DMS79 (cell line): ENCODE measurements around the gene RUNX2.
"Not testable (repeated sequence)": the region's sequence is repeated elsewhere in the genome, so short reads cannot be mapped to it uniquely, and the experiment has no call there.

Experiments used
- DNase-seq: peaks from one replicate; lab custom pipeline; 2025; lab: John Stamatoyannopoulos, UW

The RUNX2 gene

DNA sequence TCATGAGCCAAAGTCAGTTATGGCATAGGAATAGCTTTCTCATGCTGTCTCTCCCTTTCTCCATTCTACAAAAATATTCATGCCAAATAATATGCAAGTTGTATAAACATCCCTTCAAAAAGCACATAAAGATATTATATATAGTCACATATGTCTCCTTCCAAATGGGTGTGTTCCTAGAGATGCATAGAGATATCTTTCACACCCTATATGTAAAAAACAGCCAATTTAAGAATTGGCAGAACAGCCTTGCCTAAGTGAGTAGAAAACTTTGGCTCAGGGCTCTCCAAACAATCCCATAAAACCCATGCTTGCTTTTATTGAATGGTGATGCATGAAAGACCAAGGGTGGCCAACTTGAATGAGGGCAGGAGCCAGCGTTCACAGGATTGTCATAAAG, 324.3 kb downstream of the RUNX2 start:
- no peak for DNase-seq

DNA sequence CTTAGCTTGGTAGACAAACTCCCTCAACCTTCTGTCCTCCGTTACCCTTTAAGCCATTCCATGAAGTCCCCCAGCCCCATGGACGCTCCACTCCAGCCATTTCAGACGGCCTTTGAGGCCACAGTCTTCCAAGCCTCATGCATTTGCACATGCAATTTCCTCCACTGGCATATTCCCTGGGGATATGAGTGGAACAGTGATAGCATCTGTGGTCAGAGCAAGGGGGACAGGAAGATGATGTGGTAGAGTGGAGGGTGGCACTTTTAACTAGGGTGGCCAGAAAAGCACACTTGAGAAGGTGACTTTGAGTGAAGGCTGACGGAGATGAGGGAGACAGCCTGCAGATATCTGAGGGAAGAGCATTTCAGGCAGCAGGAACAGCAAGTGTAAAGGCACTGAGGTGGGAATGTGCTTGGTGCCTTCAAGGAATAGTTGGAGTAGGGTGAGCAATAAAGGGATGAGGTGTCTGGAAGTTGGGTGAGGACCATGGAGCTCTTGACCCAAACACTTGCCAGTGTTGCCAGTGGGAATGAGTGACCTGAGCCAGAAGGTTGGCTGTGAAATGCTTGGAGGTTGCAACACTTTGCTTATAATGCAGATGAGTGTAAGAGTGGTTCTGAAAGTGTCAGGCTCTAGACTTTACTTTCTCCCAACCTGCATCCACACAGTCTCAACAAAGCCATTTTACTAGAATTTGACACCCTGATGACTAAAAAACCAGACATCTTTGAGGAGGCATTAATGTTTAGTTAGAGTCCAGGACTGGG, 325.2 kb downstream of the RUNX2 start:
- no peak for DNase-seq

DNA sequence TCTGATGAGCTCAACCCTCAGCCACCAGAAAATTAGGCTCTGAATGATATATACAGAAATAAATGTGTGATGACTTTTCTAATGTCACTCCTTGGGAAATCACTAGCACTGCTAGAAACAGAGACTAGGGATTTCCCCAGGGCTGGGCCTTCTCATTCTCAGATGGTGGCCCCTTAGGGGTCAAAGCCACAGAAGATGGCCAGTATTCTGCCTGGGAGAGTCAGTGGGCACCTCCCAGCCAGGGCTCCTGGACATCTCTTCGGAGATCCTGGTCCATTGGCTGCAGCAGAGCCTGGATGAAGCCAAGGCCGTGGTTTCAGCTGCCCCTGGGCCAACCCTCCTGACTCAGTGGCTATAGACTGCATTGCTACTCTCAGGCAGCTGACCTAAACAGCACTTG, 326.5 kb downstream of the RUNX2 start:
- no peak for DNase-seq

DNA sequence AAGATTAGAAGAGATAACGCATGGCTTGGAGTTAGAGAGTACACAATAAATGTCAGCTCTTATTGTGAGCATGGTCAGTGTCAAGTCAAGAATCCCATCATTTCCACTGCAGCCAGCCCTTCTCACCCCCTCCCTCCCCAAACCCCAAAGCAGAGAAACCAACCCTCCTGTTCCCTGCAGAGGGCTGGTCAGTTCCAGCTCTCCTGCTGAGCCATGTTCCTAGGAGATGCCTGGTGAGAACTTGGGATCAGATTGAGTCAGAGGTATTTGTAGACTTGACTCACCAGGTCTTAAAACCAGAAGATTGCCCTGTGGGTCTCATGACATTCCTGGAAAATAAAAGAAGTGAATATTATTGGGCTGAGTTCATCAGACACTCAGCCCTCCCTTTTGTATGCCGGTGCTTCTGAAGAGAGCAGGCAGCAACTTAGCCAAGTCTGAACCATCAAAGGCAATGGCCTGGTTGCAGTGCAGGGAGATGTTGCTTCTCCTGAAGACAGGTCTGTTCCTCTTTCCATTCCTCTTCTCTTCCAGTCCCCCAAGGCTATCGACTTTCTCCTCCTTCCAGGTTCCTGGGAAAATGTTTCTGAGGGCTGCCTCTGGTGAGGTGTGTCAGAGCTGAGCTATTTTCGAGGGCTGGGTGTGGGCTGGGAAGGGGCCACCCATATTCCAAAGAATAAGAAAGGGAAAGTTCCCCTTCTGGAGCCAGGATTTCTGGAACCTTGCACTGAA, 327.8 kb downstream of the RUNX2 start:
- no peak for DNase-seq

DNA sequence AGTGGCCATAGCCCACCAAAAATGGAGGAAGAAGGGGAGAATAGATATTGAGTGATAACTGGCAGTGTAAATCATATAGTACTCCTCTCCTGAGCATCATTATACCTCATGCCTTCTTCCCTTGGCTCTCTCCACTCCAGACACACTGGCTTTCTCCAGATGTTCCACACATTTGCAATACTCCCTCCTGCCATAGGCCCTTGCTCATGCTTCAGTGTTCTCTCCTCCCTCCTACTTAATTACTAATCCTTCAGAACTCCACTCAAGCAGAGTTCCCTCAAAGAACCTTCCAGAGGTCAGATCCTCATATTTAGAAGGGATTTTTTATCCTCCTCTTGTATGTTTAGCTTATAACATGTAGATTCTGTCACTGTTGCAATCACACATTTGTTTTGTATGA, 329.1 kb downstream of the RUNX2 start:
- DNase-seq: no peak

DNA sequence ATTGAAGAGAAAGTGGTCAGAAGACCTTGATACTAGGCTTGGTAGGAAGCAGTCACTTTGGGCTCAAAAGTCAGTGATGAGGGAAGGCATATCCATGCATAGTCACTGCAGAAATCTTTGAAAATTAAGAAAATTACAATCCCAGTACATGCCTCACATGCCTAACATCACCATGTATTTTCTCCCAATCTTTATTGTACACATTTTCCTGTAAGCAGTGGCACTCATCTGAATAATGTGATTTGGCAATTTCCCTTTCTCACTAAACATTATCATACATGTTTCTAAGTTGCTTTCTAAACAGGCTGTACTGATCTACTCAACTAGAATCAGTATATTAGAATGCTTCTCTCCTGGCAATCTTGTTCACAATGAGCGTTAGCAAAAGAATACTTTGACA, 330.3 kb downstream of the RUNX2 start:
- no peak for DNase-seq

DNA sequence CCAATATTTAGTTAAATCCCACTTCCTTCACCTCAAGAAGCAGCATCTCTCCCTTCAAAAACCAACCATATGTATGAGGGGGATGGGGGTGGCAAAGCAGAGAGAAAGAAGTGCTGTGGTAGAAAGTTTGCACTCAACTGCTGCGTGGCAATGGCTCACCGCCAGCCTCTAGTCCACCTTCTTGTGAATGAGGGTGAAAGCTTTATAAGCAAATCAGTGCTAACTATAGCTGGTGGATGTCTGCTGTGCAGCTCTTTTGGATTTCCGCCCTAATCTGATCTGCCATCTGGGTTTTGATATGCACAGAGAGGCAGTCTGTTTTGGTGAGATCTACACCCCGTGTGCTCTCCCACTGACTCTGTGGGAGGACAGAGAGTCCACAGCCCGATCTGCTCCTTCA, 330.8 kb downstream of the RUNX2 start:
- no peak for DNase-seq

DNA sequence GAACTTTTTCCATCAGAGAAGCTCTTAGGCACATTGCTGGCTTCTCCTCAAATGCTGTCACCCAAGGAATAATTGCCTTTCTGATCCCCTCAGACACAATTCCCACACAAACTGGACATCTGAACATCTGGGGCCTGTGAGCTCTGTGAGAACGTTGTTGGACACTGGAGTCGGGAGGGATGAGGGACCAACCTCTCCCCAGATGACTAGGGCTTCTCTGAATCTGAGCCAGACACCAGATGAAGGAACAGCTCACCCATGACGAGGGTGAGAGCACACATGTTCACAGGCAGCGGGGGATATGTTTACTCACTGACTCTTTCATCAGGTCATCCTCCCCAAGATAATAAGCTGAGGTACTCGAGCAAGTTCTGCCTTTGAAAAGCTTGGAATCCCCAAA, 333.5 kb downstream of the RUNX2 start:
- no peak for DNase-seq

DNA sequence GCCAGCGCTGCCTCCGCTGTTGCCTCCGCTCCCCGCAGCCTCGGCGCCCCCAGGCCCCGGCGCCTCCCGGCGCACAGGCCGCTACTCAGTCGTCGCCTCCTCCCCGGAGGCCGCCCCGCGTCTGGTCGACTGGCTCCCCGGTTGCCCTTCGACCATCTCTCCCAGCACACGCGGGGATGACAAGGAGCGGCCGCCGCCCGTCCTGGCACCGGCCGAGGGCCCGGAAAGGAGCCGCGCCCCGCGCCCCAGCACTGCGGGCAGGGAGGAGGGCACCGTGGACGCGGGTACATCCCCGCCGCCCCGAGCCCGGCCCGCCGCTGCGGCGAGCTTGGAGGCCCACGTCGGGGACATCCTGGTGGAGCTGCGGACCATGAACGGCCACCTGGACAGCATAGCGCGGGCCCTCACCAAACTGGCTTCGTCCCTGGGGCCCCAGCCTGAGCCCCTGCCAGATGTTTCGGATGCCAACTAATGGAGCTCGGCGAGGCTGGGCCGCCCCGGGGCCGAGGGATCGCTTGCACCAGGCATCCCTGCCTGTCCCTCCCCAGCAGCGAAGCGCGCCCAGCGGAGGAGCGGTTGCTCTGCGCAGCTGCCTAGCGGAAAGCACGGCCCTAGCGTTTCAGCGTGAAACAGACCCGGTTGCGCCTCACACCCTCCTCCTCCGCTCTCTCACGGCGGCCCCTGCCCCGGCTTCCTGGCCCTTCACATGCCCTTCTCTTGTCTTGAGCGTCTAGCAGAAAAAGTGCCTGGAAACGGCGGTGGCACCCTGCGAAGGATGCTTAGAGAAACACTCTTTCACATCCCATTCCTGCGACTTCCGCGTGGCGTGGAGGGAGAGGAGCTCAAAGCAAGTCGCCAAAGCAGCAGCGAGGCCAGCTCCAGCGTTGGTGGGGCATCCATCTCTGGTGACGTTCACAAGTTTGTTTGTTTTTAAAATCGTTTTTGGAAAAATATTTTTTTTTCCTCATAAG, 335.4 kb downstream of the RUNX2 start:
- DNase-seq: no peak

DNA sequence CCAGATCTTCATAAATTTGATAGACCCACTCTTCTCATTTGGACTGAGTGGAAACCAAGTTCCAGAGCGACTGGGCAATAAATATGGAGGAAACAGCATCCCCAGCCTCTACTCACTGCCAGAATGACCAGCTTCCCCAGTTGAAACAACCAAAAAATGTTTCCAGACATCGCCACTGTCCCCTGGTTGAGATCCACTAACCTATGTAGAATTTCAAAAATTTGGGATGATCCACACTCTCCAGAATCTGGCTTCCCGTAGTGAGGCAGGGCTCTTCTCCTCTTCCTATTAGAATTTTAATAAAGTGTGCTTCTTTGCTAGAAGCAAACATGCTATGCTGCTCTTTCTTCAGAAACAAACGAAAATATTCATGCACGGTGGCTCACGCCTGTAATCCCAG, 336.6 kb downstream of the RUNX2 start:
- no peak for DNase-seq

DNA sequence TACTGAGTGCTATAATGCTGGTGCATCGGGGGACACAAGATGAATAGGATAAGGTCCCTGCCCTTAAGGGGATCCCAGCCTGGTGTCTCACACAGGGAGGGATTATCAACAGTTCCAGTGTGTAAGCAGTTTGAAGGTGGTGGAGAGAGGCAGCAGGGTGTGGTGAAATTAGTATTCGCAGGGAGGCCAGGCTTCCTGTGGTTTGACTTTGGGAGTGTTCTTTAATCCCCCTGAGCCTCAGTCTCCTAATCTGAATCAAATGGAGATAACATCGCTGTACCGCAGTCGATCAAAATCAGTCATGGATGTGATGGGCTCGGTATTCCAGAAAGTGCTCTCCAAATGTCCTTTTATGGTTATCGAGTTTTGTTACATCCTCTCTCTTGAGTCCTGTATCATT, 337.7 kb downstream of the RUNX2 start:
- DNase-seq: no peak

DNA sequence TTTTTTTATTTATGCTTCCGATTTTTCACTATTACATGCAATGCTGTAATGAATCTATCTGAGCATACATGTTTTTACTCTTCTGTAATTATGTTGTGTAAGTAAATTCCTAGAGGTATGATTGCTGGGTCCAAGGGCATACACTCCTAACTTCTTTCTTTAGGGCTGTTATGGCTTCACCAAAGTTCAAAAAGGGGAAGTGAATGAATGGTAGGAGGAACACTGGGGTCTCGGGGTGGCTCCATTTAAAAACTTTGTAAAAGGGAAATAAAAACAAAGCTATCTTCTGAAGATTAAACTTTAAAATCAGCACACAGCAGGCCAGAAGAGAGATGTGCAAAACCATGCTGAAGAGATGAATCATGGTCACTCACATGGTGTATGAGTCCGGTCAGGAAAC, 338.7 kb downstream of the RUNX2 start:
- DNase-seq: no peak

DNA sequence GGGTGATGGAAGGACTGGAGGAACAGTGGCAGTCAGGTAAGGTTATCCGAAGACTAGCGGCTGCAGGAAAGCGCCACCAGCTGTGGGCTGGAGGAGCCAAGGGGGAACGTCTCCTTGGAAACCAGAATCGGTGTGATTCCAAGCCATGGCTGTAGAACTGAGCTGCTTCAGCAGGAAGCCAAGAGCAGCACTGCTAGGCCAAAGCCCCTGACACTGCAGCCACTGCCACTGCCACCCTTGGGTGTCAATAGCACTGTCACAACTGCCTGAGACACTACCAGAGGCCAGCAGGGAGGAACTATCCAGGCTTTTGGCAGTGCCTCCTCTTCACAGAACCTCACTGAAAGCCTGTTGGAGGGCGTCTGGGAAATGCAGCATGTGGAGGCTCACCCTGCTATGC, 339.2 kb downstream of the RUNX2 start:
- no peak for DNase-seq

DNA sequence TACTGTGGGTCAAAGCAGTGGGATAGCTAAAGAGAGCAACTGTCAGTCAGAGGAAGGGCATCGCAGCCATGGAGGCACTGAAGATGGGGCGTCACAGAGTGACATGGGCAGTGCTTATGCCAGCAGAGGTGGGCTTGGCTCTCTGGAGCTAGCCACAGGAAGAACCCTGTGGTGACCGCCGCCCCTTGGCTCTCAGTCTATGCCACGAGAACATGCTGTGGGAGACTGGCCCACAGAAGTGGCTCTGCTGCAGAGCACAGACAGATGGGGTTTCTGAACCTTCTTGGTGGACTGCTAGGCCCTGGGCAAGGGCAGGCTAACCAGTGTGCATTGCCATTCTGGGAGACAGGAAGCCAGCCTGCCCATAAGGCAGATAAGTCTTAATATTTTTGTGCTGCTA, 339.6 kb downstream of the RUNX2 start:
- no peak for DNase-seq

DNA sequence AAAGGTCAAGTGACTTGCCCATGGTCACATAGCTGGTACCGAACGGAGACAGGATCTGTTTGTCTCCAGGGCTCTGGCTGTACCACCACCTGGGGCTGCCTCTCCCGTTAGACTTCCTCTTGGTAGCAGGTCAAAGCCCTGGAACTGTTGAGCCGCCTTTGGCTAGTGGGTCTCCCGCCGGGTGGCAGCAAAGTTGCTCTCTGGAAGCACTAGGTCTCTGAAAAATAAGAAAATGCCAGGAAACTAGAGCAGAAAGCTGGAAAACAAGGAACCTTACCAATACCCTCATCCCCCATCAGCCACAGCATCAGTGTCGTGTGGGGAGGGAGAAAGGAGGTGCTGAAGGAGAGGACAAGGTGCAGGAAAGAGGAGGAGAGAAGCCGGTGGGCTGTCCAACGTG, 340.6 kb downstream of the RUNX2 start:
- DNase-seq: no peak

DNA sequence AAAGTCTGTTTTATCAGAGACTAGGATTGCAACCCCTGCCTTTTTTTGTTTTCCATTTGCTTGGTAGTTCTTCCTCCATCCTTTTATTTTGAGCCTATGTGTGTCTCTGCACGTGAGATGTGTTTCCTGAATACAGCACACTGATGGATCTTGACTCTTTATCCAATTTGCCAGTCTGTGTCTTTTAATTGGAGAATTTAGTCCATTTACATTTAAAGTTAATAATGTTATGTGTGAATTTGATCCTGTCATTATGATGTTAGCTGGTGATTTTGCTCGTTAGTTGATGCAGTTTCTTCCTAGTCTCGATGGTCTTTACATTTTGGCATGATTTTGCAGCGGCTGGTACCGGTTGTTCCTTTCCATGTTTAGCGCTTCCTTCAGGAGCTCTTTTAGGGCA, 345.0 kb downstream of the RUNX2 start:
- DNase-seq: not testable (repeated sequence)

DNA sequence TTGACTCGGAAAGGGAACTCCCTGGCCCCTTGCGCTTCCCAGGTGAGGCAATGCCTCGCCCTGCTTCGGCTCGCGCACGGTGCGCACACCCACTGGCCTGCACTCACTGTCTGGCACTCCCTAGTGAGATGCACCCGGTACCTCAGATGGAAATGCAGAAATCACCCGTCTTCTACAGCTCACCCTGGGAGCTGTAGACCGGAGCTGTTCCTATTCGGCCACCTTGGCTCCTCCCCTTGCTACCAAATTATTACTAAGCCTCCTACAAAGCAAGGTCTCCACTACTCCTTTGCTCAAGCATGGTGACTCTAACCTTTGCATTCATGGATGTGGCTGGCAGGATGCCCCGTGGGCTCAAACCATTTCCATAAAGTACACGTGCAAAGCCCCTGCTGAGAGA, 347.0 kb downstream of the RUNX2 start:
- DNase-seq: not testable (repeated sequence)

DNA sequence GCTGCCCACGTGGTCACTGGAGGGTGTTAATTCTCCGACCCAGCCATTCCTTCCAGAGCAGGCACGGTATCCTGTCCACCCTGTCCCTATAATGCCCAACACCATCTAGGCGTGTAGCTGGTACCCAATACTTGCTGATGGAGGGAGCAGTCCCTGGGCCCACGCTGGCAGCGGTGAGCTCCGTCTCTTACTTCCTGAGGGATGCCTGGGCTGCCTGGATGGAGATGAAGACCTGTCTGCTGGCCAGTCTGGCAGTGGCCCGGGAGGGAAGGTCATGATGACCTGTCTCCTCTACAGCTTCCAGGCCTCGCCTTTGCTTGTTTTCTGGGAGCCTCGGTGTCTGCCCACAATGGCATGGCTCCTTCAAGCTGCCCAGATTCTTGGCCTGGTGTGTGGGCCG, 347.5 kb downstream of the RUNX2 start:
- DNase-seq: no peak

DNA sequence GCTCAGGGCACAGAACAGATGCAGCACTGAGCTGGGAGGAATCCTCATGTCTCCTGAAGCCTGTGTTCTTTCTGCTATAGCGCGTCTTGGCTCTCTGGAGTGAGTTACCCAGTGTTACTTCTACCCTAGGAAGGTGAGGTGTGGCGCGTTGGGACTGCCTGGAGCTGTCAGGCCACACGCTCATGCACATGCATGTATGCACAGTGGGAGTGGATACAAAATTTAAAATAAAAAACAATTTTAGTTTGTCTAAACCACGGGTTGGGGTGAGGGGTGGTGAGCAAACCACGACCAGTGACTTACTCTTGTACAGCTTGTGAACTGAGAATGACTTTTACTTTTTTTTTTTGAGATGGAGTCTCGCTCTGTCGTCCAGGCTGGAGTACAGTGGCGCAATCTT, 348.2 kb downstream of the RUNX2 start:
- DNase-seq: no peak

DNA sequence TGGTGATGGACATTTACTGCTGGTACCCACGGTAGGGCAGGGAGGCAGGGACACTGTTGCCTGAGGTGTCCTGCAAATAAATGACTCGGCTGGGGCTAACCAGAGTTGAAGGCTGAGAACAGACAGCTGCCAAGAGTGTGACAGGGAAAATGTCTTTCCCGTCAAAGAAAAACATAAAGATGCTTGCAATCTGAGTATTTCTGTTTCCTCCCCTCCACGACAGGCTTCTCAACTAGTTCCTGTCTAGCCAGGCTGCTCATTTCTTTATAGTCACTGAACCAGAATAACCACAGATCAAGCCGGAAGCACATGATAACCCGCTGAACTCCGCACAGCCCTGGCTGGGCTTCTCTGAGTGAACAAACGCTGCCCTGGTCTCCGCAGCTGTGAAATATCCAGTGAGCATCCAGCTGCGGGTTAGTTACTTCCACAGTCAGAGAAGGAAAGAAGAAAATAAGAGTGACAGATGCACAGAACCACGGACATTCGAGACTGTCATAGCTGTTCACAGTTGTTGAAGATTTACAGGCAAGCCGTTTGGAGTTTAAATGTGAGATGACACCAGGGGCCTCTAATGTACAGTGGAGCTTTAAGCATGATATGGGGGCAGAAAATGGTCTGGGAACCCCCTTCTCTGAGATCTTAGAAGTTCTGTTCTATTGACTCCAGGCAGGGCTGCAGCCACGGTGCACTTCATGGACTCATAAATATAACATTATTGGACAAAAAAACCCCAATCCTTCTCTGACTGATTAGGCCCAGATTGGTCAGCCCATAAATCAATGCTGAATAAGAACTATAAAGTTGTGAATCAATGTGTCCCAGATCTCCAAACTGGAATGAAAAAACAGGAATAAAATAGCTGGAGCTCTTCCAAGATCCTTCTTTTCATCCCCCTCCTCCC, 349.5 kb downstream of the RUNX2 start:
- DNase-seq: no peak

DNA sequence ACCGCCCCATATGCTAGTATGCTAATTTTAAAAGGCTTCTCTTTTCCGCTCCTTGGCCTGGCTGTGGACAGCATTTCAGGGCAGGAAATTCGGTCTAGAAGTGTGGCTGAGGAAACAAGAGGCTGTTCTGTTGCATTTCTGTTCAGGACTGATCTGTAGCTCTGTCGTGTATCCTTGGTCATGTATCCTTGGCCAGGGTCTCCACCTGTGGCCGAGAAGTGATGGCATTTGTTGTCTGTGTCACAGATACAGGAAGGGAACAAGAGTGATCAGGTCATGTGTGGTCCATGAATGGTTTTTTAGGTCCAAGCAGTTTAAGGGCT, 350.1 kb downstream of the RUNX2 start:
- DNase-seq: no peak

DNA sequence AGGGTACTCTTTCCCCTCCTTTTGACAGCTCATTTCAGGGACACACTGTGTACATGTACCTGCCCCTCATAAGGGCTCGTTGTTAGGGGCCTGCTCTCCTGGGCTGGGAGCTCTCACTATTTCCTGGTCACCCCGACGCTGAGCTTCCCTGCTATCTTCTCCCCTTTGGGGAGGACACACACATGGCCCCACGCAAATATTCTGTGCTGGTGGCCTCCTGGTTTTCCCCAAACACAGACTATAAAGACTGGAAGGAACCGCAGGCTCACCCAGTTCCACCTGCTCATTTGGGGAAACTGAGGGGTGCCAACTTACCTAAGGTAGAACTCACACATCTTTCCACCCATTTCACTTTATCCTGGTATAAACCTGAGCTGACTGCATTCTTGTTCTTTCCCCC, 351.0 kb downstream of the RUNX2 start:
- no peak for DNase-seq
